ENCODE results near the gene MT1X. TPM values are rescaled to one million over a fixed set of nuclear protein-coding genes. Genes with fewer than 3 reads are reported as not detected.

Gene MT1X
- total RNA-seq = 1,000 to 10,000 TPM in 1 of 2 donors, 100 to 1,000 TPM in 1; 430 to 1,140 TPM

- 0 to 1% methylated on average over 16 to 49 of the region's 49 CpGs for WGBS, 2 donors
- Histone ChIP-seq H3K4me3 (peak within 1 kb of the TSS; percentile 60 to 64), H3K9me3 (no peaks in the 10 kb centered on the region), H3K27me3 (no peaks in the 10 kb centered on the region), H3K27ac (peak within 1 kb of the TSS; percentile 81 to 93 (median 88)), H3K4me1 (peaks cover 72% of the 10 kb centered on the region), H3K36me3 (replicated peaks in 1 of 2; ENCODE audit: insufficient read depth in 1 of 2, low read depth in 2 of 2) (no peaks in the 10 kb centered on the region)
- intact Hi-C loops (cut with DNase I) = no loop called here
- ATAC-seq = peak; percentile 93
- TF ChIP-seq CTCF (IDR thresholded peaks at IDR 0.05) (peak in 1 of 7 experiments; percentile 6), POLR2A (IDR thresholded peaks at IDR 0.05) (peak; percentile 99 to 100 (median 100))
- DNase-seq = peak; percentile 96 to 98 (median 98)
Observed at GRCh38 chr16:56681939-56682702, at the start of gene MT1X. MT1X (plus strand) TSS chr16:56682470; CDS start chr16:56682541, 71 bp downstream.

GRCh38 chr16:56632848-56633365 is 49.4 kb upstream of the MT1X start:
- intact Hi-C loops (cut with DNase I) = no loop called here
- 38 to 40% methylated on average over 6 of the region's 6 CpGs for WGBS, 2 donors
- TF ChIP-seq CTCF (IDR thresholded peaks at IDR 0.05) = no peak
- TF ChIP-seq POLR2A (IDR thresholded peaks at IDR 0.05) = no peak

GRCh38 chr16:56633535-56633934 is 48.7 kb upstream of the MT1X start:
- WGBS, 2 donors = 30 to 47% methylated on average over 7 of the region's 7 CpGs
- H3K27ac ChIP-seq = peak overlapping the region in 1 of 4 donors; percentile 89

More at GRCh38 chr16:56632848-56633365, 49.4 kb upstream of the MT1X start:
- Histone ChIP-seq H3K27me3 (no peaks in the 10 kb centered on the region), H3K4me3 (peak overlapping the region in 1 of 2 donors; percentile 23), H3K4me1 (peaks cover 21% of the 10 kb centered on the region), H3K27ac (peak overlapping the region; percentile 71 to 89 (median 82)), H3K36me3 (replicated peaks in 1 of 2; ENCODE audit: insufficient read depth in 1 of 2, low read depth in 2 of 2) (no peaks in the 10 kb centered on the region), H3K9me3 (no peaks in the 10 kb centered on the region)
- peak; percentile 12 for ATAC-seq
- no peak for DNase-seq

GRCh38 chr16:56634715-56635440 is 47.4 kb upstream of the MT1X start:
- 70 to 74% methylated on average over 43 to 47 of the region's 47 CpGs for WGBS, 2 donors
- DNase-seq (no peak), ATAC-seq (no peak)
- no peak for TF ChIP-seq CTCF (IDR thresholded peaks at IDR 0.05)
- TF ChIP-seq POLR2A (IDR thresholded peaks at IDR 0.05) = no peak
- intact Hi-C loops (cut with DNase I) = no loop called here
- Histone ChIP-seq H3K4me1 (peaks cover 32% of the 10 kb centered on the region), H3K27ac (no peak overlapping the region), H3K4me3 (no peak overlapping the region), H3K27me3 (no peaks in the 10 kb centered on the region), H3K36me3 (replicated peaks in 1 of 2; ENCODE audit: insufficient read depth in 1 of 2, low read depth in 2 of 2) (no peaks in the 10 kb centered on the region), H3K9me3 (no peaks in the 10 kb centered on the region)

More at GRCh38 chr16:56633535-56633934, 48.7 kb upstream of the MT1X start:
- H3K9me3 ChIP-seq = no peaks in the 10 kb centered on the region
- TF ChIP-seq CTCF (IDR thresholded peaks at IDR 0.05) (no peak), POLR2A (IDR thresholded peaks at IDR 0.05) (no peak)
- no peak overlapping the region for H3K4me3 ChIP-seq
- H3K4me1 ChIP-seq = peaks cover 26% of the 10 kb centered on the region
- DNase-seq = no peak
- ATAC-seq = no peak
- H3K36me3 ChIP-seq (replicated peaks in 1 of 2; ENCODE audit: insufficient read depth in 1 of 2, low read depth in 2 of 2) = no peaks in the 10 kb centered on the region
- H3K27me3 ChIP-seq = no peaks in the 10 kb centered on the region
- intact Hi-C loops (cut with DNase I) = no loop called here
